SU-DHL-6 (cell line): ENCODE data around the gene RETN.
A peak's percentile ranks its signal among the peaks of the same experiment; 100 is the strongest.

Experiments
- H2AFZ ChIP-seq: fragments of 200-600 bp; sonication (generic); 2 replicates; pipeline ENCODE4 v1.6.1; 2014; ENCODE audit warnings: low read depth, mild to moderate bottlenecking, moderate library complexity, mixed read lengths, antibody characterized with exemption, low read length; ENCODE audit not compliant: severe bottlenecking
- H3F3A ChIP-seq: fragments of 200-600 bp; shearing (Covaris generic); 2 replicates; pipeline ENCODE4 v1.6.0; 2016; ENCODE audit warnings: antibody characterized with exemption, mild to moderate bottlenecking; ENCODE audit not compliant: insufficient read depth
- H3K27ac ChIP-seq: fragments of 200-600 bp; sonication (generic); 2 replicates; pipeline ENCODE4 v1.5.1; 2016; ENCODE audit warnings: low read depth, mild to moderate bottlenecking, low read length, moderate library complexity, mixed read lengths
- H3K27me3 ChIP-seq: fragments of 200-600 bp; sonication (generic), shearing (Covaris generic); 2 replicates; pipeline ENCODE4 v1.6.0; 2014; ENCODE audit warnings: mild to moderate bottlenecking, low read length
- H3K36me3 ChIP-seq: fragments of 200-600 bp; sonication (generic); 2 replicates; pipeline ENCODE4 v1.6.1; 2014; ENCODE audit warnings: mild to moderate bottlenecking, low read length, mixed read lengths
- H3K4me2 ChIP-seq: fragments of 300-600, 200-600 bp; shearing (Covaris generic), sonication (generic); 2 replicates; pipeline ENCODE4 v1.6.0; 2014; ENCODE audit warnings: low read length, low read depth, mild to moderate bottlenecking; ENCODE audit not compliant: poor library complexity, severe bottlenecking
- H3K4me3 ChIP-seq: fragments of 200-600 bp; sonication (generic); 2 replicates; pipeline ENCODE4 v1.5.1; 2014; ENCODE audit warnings: antibody characterized with exemption, low read length, mild to moderate bottlenecking, mixed read lengths; ENCODE audit not compliant: insufficient read depth, poor library complexity, severe bottlenecking
- H3K79me2 ChIP-seq: fragments of 200-600 bp; sonication (generic); 2 replicates; pipeline ENCODE4 v1.6.1; 2014; ENCODE audit warnings: mild to moderate bottlenecking, low read length, moderate library complexity; ENCODE audit not compliant: insufficient read depth
- H3K9ac ChIP-seq: fragments of 200-600 bp; sonication (generic); 2 replicates; pipeline ENCODE4 v1.7.0; 2014; ENCODE audit warnings: mild to moderate bottlenecking, low read length
- H3K9me2 ChIP-seq: fragments of 200-600 bp; sonication (generic); replicated peaks from 2 replicates; pipeline ENCODE4 v1.6.1; 2014; ENCODE audit warnings: low read length; ENCODE audit not compliant: insufficient read depth
- H3K9me3 ChIP-seq: fragments of 200-600 bp; sonication (generic); 2 replicates; pipeline ENCODE4 v1.6.1; 2014; ENCODE audit warnings: low read length, mixed read lengths; ENCODE audit not compliant: insufficient read depth
- H4K20me1 ChIP-seq: fragments of 200-600 bp; sonication (generic); 2 replicates; pipeline ENCODE4 v1.6.1; 2014; ENCODE audit warnings: low read depth, mild to moderate bottlenecking, antibody characterized with exemption, low read length, moderate library complexity, mixed read lengths
- CTCF ChIP-seq: fragments of 200-600 bp; sonication (generic); IDR thresholded peaks from one replicate; pipeline ENCODE4 v1.5.1; 2017; ENCODE audit warnings: antibody characterized with exemption, mild to moderate bottlenecking, low read length, moderate library complexity; ENCODE audit not compliant: insufficient read depth, poor library complexity, severe bottlenecking
- EZH2phosphoT487 ChIP-seq: fragments of 200-600 bp; sonication (generic), shearing (Covaris generic); conservative IDR thresholded peaks from 2 replicates; pipeline ENCODE4 v1.6.1; 2018; ENCODE audit warnings: mild to moderate bottlenecking, antibody characterized with exemption, low read length, moderate library complexity, mixed read lengths

The RETN gene

GRCh38 chr19:7636691-7637373 lies 32.0 kb upstream of the RETN start, which contains the start of gene STXBP2:
Gene STXBP2, plus strand, starts transcription at chr19:7637110. Its CDS starts 40 bp downstream, at chr19:7637150.
- Histone ChIP-seq H3F3A (no peaks in the 10 kb centered on the region), H3K4me3 (peak within 1 kb of the TSS; percentile 91), H3K4me2 (peak within 1 kb of the TSS; percentile 80), H3K27me3 (no peaks in the 10 kb centered on the region), H3K9ac (peak within 1 kb of the TSS; percentile 89), H3K36me3 (no peaks in the 10 kb centered on the region), H3K9me2 (no peaks in the 10 kb centered on the region), H3K9me3 (no peaks in the 10 kb centered on the region), H3K79me2 (0 out of 2 replicates have a peak, but pooled peaks cover 7% of the 10 kb centered on the region), H3K27ac (peak within 1 kb of the TSS; percentile 37), H4K20me1 (no peaks in the 10 kb centered on the region), H2AFZ (peak within 1 kb of the TSS; percentile 71)
- TF ChIP-seq CTCF = no peak
- TF ChIP-seq EZH2phosphoT487 = no peak

- Histone ChIP-seq H4K20me1 (no peaks in the 10 kb centered on the region), H3K79me2 (0 out of 2 replicates have a peak, but pooled peaks cover 7% of the 10 kb centered on the region), H3K27ac (peak overlapping the region; percentile 37), H3F3A (no peaks in the 10 kb centered on the region), H3K36me3 (no peaks in the 10 kb centered on the region), H3K9me2 (no peaks in the 10 kb centered on the region), H3K4me2 (peak overlapping the region; percentile 80), H3K4me3 (peak overlapping the region; percentile 91), H3K9ac (peak overlapping the region; percentile 89), H3K9me3 (no peaks in the 10 kb centered on the region), H3K27me3 (no peaks in the 10 kb centered on the region), H2AFZ (peak overlapping the region; percentile 71)
- no peak for TF ChIP-seq CTCF
- TF ChIP-seq EZH2phosphoT487 = no peak
Measured at GRCh38 chr19:7637374-7638256, 31.2 kb upstream of the RETN start.

- Histone ChIP-seq H3K9me3 (no peaks in the 10 kb centered on the region), H3K4me3 (no peak overlapping the region)
- no peak for TF ChIP-seq CTCF
- TF ChIP-seq EZH2phosphoT487 = no peak
Measured at GRCh38 chr19:7638802-7639465, 29.9 kb upstream of the RETN start.

More at GRCh38 chr19:7638802-7639465, 29.9 kb upstream of the RETN start:
- no peaks in the 10 kb centered on the region for H4K20me1 ChIP-seq
- H3K4me2 ChIP-seq = no peak overlapping the region
- H3K9ac ChIP-seq = no peak overlapping the region
- H3K36me3 ChIP-seq = no peaks in the 10 kb centered on the region
- H2AFZ ChIP-seq = no peak overlapping the region
- no peaks in the 10 kb centered on the region for H3K9me2 ChIP-seq
- H3F3A ChIP-seq = no peaks in the 10 kb centered on the region
- H3K79me2 ChIP-seq = 0 out of 2 replicates have a peak, but pooled peaks cover 7% of the 10 kb centered on the region
- H3K27me3 ChIP-seq = no peaks in the 10 kb centered on the region
- no peak overlapping the region for H3K27ac ChIP-seq
